Erythroblast (primary cell): ENCODE data around the gene TGM2.
"Not testable (repeated sequence)": the region's sequence is repeated elsewhere in the genome, so short reads cannot be mapped to it uniquely, and the experiment has no call there.

Experiments used
- GATA1 ChIP-seq: IDR thresholded peaks from 2 replicates; pipeline ENCODE4 v1.6.1; 2011; ENCODE audit warnings: low read depth, mild to moderate bottlenecking, control low read depth, low read length, moderate library complexity
- POLR2A ChIP-seq: IDR thresholded peaks from 2 replicates; pipeline ENCODE4 v1.6.1; 2011; ENCODE audit warnings: mild to moderate bottlenecking, low read length

DNA sequence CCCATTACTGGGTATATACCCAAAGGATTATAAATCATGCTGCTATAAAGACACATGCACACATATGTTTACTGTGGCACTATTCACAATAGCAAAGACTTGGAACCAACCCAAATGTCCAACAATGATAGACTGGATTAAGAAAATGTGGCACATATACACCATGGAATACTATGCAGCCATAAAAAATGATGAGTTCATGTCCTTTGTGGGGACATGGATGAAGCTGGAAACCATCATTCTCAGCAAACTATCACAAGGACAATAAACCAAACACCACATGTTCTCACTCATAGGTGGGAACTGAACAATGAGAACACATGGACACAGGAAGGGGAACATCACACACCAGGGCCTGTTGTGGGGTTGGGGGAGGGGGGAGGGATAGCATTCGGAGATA, 57.7 kb downstream of the TGM2 start:
- not testable (repeated sequence) for TF ChIP-seq POLR2A, GATA1
